Activated CD4-positive, alpha-beta T cell treated with anti-CD3 and anti-CD28 coated beads for 36 hours (primary cell): ENCODE results near the gene HOMEZ. TPM values are rescaled to one million over a fixed set of nuclear protein-coding genes. Genes with fewer than 3 reads are reported as not detected.
"Not testable (repeated sequence)": the region's sequence is repeated elsewhere in the genome, so short reads cannot be mapped to it uniquely, and the experiment has no call there.

ENCODE experiments used
- ATAC-seq: fragments of 200-7000 bp; cut with Tn5 transposase; one replicate; pipeline ENCODE4 v1.10.0; 2021; ENCODE audit warnings: mild to moderate bottlenecking, moderate library complexity
- CTCF ChIA-PET: fragments of 350-600 bp; sonication (Branson Sonifier 250); formaldehyde crosslinking; loops from one replicate; lab custom pipeline; 2021; ENCODE audit warnings: antibody characterized with exemption; lab: Charles Lee
- POLR2A ChIA-PET: fragments of 350-600 bp; sonication (Branson Sonifier 250); formaldehyde crosslinking; loops from one replicate; lab custom pipeline; 2021; ENCODE audit warnings: antibody characterized with exemption, inconsistent platforms; lab: Charles Lee
- DNase-seq: peaks from one replicate; pipeline ENCODE4 v3.0.0-alpha.2; 2020
- H3K27ac Mint-ChIP-seq: one replicate; pipeline ENCODE4 v1.8.0; 2021; ENCODE audit warnings: mixed read lengths
- H3K27me3 Mint-ChIP-seq: one replicate; pipeline ENCODE4 v1.8.0; 2021; ENCODE audit warnings: mixed read lengths
- H3K36me3 Mint-ChIP-seq: one replicate; pipeline ENCODE4 v1.8.0; 2021; ENCODE audit warnings: low read depth, mixed read lengths
- H3K4me1 Mint-ChIP-seq: one replicate; pipeline ENCODE4 v1.8.0; 2021; ENCODE audit warnings: mixed read lengths
- H3K4me3 Mint-ChIP-seq: one replicate; pipeline ENCODE4 v1.8.0; 2021; ENCODE audit warnings: mild to moderate bottlenecking, moderate library complexity, mixed read lengths
- H3K9me3 Mint-ChIP-seq: one replicate; pipeline ENCODE4 v1.8.0; 2021; ENCODE audit warnings: low read depth, mixed read lengths
- intact Hi-C, 2 experiments: fragments of 100-400 bp; cut with DNase I in 1 of 2; cut with micrococcal nuclease in 1 of 2; formaldehyde crosslinking; loops; one replicate each; pipeline versions ENCODE4 v1.14.2 to v1.15.1; 2022 to 2024; cut with DNase I, micrococcal nuclease
- total RNA-seq, 2 experiments: library from RNA; stranded (reverse); gene quantifications; one replicate each; pipeline ENCODE4 v1.2.3, GENCODE V29; 2021

Gene HOMEZ
- total RNA-seq, 2 experiments from 2014 or later: 13.7 to 17.5 TPM

DNA sequence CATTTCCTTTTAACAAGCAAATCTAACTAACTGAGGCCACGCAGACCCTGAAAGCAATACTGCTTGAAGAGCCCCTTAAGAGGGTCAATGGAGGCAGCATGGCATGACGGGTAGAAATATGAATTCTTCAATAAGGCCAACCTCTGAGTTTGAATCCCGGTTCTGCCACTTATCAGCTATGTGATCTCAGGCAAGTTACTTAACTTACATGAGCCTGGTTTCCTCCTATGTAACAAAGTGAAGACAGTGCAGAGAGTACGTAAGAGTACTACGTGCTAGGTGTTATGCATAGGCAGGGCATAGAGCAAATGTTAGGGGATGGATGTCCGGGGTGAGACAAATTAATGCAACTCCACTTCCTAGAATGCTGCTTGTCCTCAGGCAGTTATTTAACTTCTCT lies 4.7 kb downstream of the HOMEZ start:
- intact Hi-C loops: loop anchor here in 1 of 2 experiments (10.0 kb wide), 1 partner anchor 186 kb away; the partner anchor contains the start of genes ACIN1 and C14orf119
- peaks cover 15% of the 10 kb centered on the region for H3K4me1 Mint-ChIP-seq
- no peaks in the 10 kb centered on the region for H3K27me3 Mint-ChIP-seq
- H3K36me3 Mint-ChIP-seq: peaks cover 12% of the 10 kb centered on the region
- DNase-seq (no peak), ATAC-seq (no peak)
- no peak overlapping the region for H3K27ac Mint-ChIP-seq
- ChIA-PET POLR2A (no interaction called here), CTCF (interaction anchor here (1.2 kb wide), 1 partner anchor 11 kb away, joined by 3 read pairs; no protein-coding TSS in a partner anchor)
- no peak overlapping the region for H3K4me3 Mint-ChIP-seq
- no peaks in the 10 kb centered on the region for H3K9me3 Mint-ChIP-seq

DNA sequence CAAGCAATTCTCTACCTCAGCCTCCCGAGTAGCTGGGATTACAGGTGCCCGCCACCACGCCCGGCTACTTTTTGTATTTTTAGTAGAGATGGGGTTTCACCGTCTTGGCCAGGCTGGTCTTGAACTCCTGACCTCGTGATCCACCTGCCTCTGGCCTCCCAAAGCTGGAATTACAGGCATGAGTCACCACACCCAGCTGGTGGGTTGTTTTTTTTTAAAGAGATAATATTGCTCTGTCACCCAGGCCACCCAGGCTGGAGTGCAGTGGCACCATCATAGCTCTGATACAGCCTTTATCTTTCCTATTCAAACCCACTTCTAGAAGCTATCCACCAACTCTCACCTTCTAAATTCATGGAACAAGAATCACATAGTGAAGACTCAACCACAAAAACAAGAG lies 8.0 kb downstream of the HOMEZ start:
- H3K27ac Mint-ChIP-seq, ATAC-seq, H3K4me1 Mint-ChIP-seq, H3K27me3 Mint-ChIP-seq, DNase-seq, intact Hi-C loops, H3K9me3 Mint-ChIP-seq, H3K4me3 Mint-ChIP-seq: not testable (repeated sequence)
- CTCF ChIA-PET: interaction anchor here (0.6 to 1.8 kb wide), 5 partner anchors 10 to 209 kb away, joined by 3 to 5 read pairs (median 4); no protein-coding TSS in a partner anchor
- POLR2A ChIA-PET: interaction anchor here (0.6 kb wide), 1 partner anchor 194 kb away, joined by 4 read pairs; no protein-coding TSS in a partner anchor
- H3K36me3 Mint-ChIP-seq: peaks cover 12% of the 10 kb centered on the region

DNA sequence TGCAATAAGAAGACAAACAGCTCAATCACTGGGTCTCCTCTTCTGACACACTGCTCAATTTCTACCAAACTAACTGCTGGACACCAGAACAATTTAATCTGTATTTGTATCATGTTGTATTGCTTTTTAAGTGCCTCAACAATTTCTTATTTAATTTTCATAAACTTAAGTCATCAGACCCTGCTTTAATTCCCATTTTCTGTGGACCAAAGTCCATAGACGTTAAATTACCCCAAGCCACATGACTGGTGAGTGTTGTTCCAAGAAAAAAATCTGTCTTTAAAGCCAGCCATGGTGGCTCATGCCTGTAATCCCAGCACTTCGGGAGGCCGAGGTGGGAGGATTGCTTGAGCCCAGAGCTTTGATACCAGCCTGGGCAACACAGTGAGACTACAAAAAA lies 8.7 kb downstream of the HOMEZ start:
- Mint-ChIP-seq H3K9me3 (no peaks in the 10 kb centered on the region), H3K4me3 (no peak overlapping the region), H3K4me1 (no peaks in the 10 kb centered on the region), H3K36me3 (peaks cover 10% of the 10 kb centered on the region), H3K27me3 (no peaks in the 10 kb centered on the region), H3K27ac (no peak overlapping the region)
- ChIA-PET POLR2A (no interaction called here), CTCF (interaction anchor here (0.7 to 1.8 kb wide), 7 partner anchors 9 to 303 kb away, joined by 3 to 5 read pairs (median 3); no protein-coding TSS in a partner anchor)
- ATAC-seq (no peak), DNase-seq (no peak)
- intact Hi-C loops: no loop called here

- H3K36me3 Mint-ChIP-seq: peaks cover 10% of the 10 kb centered on the region
- intact Hi-C loops: no loop called here
- no peaks in the 10 kb centered on the region for H3K4me1 Mint-ChIP-seq
- DNase-seq (no peak), ATAC-seq (no peak)
- no peaks in the 10 kb centered on the region for H3K27me3 Mint-ChIP-seq
- no peak overlapping the region for H3K27ac Mint-ChIP-seq
- no peaks in the 10 kb centered on the region for H3K9me3 Mint-ChIP-seq
- no peak overlapping the region for H3K4me3 Mint-ChIP-seq
- ChIA-PET POLR2A (no interaction called here), CTCF (interaction anchor here (0.6 to 1.7 kb wide), 4 partner anchors 12 to 183 kb away, joined by 3 to 5 read pairs (median 4); no protein-coding TSS in a partner anchor)
Observed at GRCh38 chr14:23275412-23275811, 10.5 kb downstream of the HOMEZ start.

DNA sequence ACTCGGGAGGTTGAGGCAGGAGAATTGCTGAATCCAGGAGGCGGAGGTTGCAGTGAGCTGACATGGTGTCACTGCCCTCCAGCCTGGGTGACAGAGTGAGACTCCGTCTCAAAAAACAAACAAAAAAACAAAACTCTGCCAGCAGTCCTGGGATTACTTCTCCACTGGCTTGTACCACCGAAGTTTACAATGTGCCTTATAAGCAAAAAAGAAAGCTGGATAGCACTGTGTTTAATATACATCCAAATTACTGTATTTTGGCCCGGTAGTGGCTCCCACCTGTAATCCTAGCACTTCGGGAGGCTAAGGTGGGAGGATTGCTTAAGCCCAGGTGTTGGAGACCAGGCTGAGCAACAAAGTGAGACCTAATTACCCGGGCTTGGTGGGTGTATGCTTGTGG lies 16.7 kb downstream of the HOMEZ start:
- POLR2A ChIA-PET: no interaction called here

GRCh38 chr14:23260849-23261248 lies 25.1 kb downstream of the HOMEZ start:
- ATAC-seq, H3K9me3 Mint-ChIP-seq, DNase-seq, H3K4me3 Mint-ChIP-seq, POLR2A ChIA-PET, H3K27ac Mint-ChIP-seq, intact Hi-C loops, H3K4me1 Mint-ChIP-seq, H3K36me3 Mint-ChIP-seq: not testable (repeated sequence)
- CTCF ChIA-PET: interaction anchor here (1.1 to 1.8 kb wide), 4 partner anchors 16 to 119 kb away, joined by 3 to 5 read pairs (median 3); no protein-coding TSS in a partner anchor
- peaks cover 25% of the 10 kb centered on the region for H3K27me3 Mint-ChIP-seq

More for the DNA sequence above, 16.7 kb downstream of the HOMEZ start:
- H3K27me3 Mint-ChIP-seq: peaks cover 5% of the 10 kb centered on the region
- H3K36me3 Mint-ChIP-seq: no peaks in the 10 kb centered on the region
- DNase-seq: no peak
- no peak overlapping the region for H3K4me3 Mint-ChIP-seq
- H3K27ac Mint-ChIP-seq: no peak overlapping the region
- CTCF ChIA-PET: interaction anchor here (0.6 to 2.0 kb wide), 5 partner anchors 18 to 274 kb away, joined by 3 to 5 read pairs (median 3); no protein-coding TSS in a partner anchor
- intact Hi-C loops: no loop called here
- H3K9me3 Mint-ChIP-seq: no peaks in the 10 kb centered on the region
- no peak for ATAC-seq
- no peaks in the 10 kb centered on the region for H3K4me1 Mint-ChIP-seq

GRCh38 chr14:23259426-23259825 lies 26.5 kb downstream of the HOMEZ start:
- peaks cover 23% of the 10 kb centered on the region for H3K27me3 Mint-ChIP-seq
- intact Hi-C loops: no loop called here
- CTCF ChIA-PET: interaction anchor here (0.8 to 1.8 kb wide), 4 partner anchors 15 to 121 kb away, joined by 3 to 5 read pairs (median 3); no protein-coding TSS in a partner anchor

DNA sequence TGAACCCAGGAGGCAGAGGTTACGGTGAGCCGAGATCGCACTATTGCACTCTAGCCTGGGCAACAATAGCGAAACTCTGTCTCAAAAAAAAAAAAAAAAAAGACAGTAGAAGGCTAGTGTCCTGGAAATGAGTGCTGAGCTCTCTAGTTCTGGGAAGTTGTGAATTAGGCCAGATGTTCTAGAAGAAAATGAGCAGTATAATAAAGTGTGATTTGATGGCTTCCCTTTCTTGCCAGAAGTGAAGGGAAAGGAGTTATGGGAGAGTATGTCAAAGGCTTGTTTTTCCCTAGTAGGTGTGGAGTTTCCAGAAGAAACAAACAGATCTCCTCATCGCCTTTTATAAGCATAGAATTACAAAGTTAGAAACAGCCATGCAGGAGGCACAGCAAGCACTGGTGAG lies 27.7 kb downstream of the HOMEZ start:
- Mint-ChIP-seq H3K4me1 (no peaks in the 10 kb centered on the region), H3K27me3 (peaks cover 16% of the 10 kb centered on the region), H3K36me3 (no peaks in the 10 kb centered on the region), H3K4me3 (no peak overlapping the region), H3K27ac (no peak overlapping the region), H3K9me3 (no peaks in the 10 kb centered on the region)
- POLR2A ChIA-PET: interaction anchor here (0.6 kb wide), 1 partner anchor 222 kb away, joined by 5 read pairs; no protein-coding TSS in a partner anchor
- ATAC-seq (no peak), DNase-seq (no peak)
- intact Hi-C loops: no loop called here
- CTCF ChIA-PET: interaction anchor here (0.9 to 2.0 kb wide), 2 partner anchors 52 to 122 kb away, joined by 3 to 7 read pairs; no protein-coding TSS in a partner anchor

More at GRCh38 chr14:23259426-23259825, 26.5 kb downstream of the HOMEZ start:
- no peak overlapping the region for H3K4me3 Mint-ChIP-seq
- no peaks in the 10 kb centered on the region for H3K9me3 Mint-ChIP-seq
- ATAC-seq (no peak), DNase-seq (no peak)
- no peaks in the 10 kb centered on the region for H3K36me3 Mint-ChIP-seq
- POLR2A ChIA-PET: interaction anchor here (0.6 kb wide), 1 partner anchor 14 kb away, joined by 4 read pairs; no protein-coding TSS in a partner anchor
- no peak overlapping the region for H3K27ac Mint-ChIP-seq
- no peaks in the 10 kb centered on the region for H3K4me1 Mint-ChIP-seq

GRCh38 chr14:23252420-23253333 lies 33.3 kb downstream of the HOMEZ start:
- ATAC-seq (no peak), DNase-seq (no peak)
- no peaks in the 10 kb centered on the region for H3K36me3 Mint-ChIP-seq
- POLR2A ChIA-PET: no interaction called here
- peaks cover 6% of the 10 kb centered on the region for H3K27me3 Mint-ChIP-seq
- no peak overlapping the region for H3K4me3 Mint-ChIP-seq
- H3K4me1 Mint-ChIP-seq: no peaks in the 10 kb centered on the region
- no peak overlapping the region for H3K27ac Mint-ChIP-seq
- CTCF ChIA-PET: no interaction called here
- H3K9me3 Mint-ChIP-seq: no peaks in the 10 kb centered on the region
- intact Hi-C loops: no loop called here

- Mint-ChIP-seq H3K27me3 (peaks cover 6% of the 10 kb centered on the region), H3K27ac (no peak overlapping the region), H3K4me1 (no peaks in the 10 kb centered on the region), H3K4me3 (no peak overlapping the region), H3K36me3 (no peaks in the 10 kb centered on the region), H3K9me3 (no peaks in the 10 kb centered on the region)
- CTCF ChIA-PET: no interaction called here
- POLR2A ChIA-PET: no interaction called here
- DNase-seq: no peak
- intact Hi-C loops: no loop called here
- ATAC-seq: no peak
Observed at GRCh38 chr14:23252006-23252405, 33.9 kb downstream of the HOMEZ start.

- no peak overlapping the region for H3K4me3 Mint-ChIP-seq
- H3K27ac Mint-ChIP-seq: no peak overlapping the region
- peaks cover 6% of the 10 kb centered on the region for H3K27me3 Mint-ChIP-seq
- DNase-seq (no peak), ATAC-seq (no peak)
- ChIA-PET CTCF (no interaction called here), POLR2A (no interaction called here)
- H3K9me3 Mint-ChIP-seq: no peaks in the 10 kb centered on the region
- H3K36me3 Mint-ChIP-seq: no peaks in the 10 kb centered on the region
- H3K4me1 Mint-ChIP-seq: no peaks in the 10 kb centered on the region
- intact Hi-C loops: no loop called here
Observed at GRCh38 chr14:23249824-23250223, 36.1 kb downstream of the HOMEZ start.
